DMS 273 (cell line): ENCODE results near the gene COCH.

Experiments used
- DNase-seq: peaks from one replicate; lab custom pipeline; 2025; ENCODE audit not compliant: unreplicated experiment; lab: John Stamatoyannopoulos, UW

The COCH gene

DNA sequence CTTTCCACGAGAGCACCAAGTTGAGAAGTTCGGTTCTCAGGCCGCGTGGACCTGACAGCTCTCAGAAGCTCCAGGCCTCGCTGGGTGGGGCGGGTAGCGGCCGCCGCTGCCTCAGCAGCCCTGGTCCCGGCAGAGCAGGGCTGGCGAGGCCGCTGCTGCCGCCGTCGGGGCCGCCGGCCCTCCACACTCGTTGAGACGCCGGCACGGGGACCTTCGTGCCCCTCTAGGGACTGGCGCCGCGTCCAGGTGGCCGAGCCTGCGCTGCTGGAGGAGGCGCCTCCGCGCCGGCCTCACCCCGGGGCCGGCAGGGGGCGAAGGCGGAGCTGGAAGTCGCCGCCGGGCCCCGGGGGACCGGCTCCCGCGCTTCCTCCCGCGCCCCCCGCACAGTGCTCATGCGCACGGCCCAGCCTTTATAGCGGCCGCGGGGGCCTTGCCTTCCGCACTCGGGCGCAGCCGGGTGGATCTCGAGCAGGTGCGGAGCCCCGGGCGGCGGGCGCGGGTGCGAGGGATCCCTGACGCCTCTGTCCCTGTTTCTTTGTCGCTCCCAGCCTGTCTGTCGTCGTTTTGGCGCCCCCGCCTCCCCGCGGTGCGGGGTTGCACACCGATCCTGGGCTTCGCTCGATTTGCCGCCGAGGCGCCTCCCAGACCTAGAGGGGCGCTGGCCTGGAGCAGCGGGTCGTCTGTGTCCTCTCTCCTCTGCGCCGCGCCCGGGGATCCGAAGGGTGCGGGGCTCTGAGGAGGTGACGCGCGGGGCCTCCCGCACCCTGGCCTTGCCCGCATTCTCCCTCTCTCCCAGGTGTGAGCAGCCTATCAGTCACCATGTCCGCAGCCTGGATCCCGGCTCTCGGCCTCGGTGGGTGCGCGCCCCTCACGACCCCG is at the start of gene COCH:
TSS of gene COCH (plus strand) at position 440 of the 879 bp plus-strand sequence. CDS start at position 820, 380 bp downstream.
- DNase-seq, result peak; percentile 84

DNA sequence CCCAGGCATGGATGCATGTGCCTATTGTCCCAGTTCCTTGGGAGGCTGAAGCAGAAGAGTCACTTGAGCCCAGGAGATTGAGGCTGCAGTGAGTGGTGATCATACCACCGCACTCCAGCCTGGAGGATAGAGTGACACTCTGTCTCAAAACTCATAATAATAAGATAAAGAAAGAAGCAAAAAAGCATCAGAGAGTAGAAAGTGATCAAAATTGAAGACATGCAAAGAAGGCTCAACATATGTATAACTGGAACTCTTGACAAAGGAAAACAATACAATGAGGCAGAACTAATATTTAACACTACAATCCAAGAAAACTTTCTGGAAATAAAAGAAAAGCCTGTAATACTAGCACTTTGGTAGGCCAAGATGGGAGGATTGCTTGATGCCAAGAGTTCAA is 48.3 kb upstream of the COCH start:
- no peak for DNase-seq

DNA sequence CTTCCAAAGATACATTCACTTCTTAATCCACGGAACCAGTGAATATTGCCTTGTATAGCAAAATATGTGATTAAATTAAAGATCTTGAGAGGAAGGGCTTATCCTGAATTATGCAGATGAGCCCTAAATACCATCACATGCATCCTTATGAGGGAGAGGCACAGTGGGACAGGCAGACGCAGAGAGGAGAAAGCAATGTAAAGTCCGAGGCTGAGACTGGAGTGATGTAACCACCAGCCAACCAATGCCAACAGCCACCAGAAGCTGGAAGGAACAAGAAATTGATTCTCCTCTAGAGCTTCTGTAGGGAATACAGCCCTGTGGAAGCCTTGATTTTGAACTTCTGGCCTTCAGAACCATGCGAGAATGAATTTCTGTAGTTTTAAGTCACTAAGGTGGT is 44.5 kb upstream of the COCH start:
- no peak for DNase-seq

DNA sequence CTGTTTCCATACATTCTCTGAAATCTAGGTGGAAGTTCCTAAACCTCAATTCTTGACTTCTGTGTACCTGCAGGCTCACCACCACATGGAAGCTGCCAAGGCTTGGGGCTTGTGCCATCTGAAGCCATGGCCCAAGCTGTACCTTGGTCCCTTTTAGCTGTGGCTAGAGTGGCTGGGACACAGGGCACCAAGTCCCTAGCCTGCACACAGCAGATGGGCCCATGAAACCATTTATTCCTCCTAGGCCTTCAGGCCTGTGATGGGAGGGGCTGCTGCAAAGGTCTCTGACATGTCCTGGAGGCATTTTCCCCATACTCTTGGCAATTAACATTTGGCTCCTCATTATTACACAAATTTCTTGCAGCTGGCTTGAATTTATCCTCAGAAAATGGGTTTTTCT is 40.0 kb upstream of the COCH start:
- no peak for DNase-seq

DNA sequence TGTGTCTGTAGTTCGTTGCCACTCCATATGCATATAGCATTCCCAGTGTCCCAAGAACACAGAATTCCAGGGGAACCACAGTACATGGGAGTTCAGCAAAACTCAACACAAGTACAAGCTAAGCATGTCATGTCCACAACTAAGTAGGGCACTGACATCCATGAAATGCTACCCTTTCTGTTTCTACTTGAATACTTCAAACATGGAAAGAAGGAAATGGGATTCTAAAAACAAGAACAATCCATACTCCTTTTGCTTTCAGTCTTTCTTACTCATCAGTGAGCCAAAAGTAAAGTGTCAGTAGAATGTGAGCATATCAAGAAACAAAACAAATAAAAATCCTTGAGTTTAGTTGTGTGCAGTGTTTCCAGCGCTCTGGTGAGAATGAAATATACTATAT is 36.0 kb upstream of the COCH start:
- DNase-seq, result no peak

DNA sequence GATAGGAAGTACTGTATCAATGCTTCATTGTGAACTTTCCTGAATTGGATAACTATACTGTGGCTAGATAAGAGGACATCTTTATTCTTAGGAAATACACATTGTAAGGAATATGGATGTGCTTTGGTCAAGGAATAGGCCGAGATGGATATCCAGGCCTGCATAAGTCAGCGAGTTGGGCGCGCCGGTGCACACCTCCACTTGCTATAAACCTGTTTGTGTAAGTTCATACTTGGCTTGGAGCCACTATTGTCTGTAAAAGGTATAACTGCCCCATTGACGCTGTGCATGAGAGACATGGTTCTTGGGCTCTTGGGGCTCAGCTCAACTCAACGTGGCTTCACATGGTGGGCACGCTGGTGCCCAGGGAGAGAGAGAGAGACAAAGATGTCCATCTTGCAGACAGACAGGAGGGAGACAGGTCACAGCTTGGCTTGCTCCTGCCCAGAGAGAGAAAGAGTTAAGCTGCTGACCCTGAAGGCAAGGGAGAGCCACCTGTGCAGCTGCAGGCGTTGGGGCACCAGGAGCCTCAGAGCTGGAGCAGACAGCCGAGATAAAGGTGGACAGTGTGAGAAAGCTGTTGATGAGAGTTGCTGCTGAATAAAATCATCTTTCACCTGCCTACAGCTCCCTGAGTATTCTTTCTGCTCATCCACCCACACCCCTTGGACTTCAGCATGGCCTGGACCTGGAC is 34.1 kb upstream of the COCH start:
- no peak for DNase-seq

DNA sequence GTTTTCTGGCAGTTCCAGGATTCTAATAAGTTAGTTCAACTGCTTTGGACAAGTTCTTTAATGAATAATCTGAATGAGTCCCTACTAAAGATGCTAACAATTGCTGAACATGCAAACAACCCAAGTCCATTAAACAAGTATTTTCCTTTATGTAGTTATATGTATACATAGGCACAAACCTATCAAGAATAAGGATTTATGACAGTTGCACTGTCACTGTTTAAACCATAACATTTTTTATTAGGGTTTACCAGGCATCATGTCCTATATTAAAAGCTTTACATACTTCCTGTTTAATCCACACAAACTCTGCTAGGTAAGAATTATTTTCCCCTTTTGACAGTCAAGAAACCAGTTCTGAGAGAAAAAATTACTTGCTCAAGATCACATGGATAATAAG is 31.9 kb upstream of the COCH start:
- no peak for DNase-seq

DNA sequence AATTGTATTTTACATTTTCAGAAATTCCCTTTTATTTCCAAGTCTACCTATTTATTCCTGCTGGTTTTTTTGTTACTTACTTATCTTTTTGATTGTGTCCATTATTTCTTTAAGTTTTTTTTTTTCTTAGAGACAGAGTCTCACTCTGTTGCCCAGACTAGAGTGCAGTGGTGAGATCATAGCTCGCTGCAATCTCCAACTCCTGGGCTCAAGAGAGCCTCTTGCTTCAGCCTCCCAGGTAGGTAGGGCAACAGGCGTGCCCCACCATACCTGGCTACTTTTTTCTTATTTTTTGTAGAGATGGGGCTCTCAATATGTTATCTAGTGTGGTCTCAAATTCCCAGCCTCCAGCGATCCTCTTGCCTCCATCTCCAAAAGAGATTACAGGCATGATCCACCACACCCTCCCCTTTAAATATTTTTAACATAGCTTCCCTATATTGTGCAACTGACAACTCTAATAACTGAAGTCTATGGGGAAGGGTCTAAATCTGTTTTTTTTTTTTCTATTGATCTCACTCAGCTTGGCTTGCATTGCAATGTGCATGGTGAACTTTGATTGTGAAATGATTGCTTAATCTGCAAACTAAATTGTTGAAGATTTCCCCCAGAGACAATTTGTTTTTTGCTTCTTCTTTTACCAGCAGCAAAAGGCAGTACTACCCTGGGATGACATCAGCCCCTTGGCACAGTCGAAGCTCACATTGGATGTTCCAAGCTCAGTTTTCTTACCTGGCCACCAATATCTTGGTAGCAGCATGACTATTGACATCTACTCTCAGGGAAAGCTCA is 25.7 kb upstream of the COCH start:
- DNase-seq, result no peak

DNA sequence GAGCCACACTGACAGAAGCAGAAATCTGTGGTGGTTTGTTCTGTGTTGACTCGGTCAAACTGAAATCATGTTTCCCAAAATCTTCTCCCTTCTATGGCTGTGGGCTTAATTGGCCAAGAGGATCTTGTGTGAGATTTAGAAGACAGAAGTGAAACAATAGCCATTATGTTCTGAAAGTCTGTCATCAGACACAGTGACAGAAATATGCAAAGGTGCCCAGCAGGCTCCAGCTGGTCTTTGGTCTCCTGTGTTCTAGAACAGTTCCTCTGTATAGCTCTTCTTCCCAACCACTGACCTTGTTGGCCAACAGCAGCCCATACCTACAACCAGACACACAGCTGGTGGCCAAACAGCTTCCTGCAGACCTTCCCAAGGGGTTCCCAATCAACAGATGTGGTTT is 25.0 kb upstream of the COCH start:
- no peak for DNase-seq

DNA sequence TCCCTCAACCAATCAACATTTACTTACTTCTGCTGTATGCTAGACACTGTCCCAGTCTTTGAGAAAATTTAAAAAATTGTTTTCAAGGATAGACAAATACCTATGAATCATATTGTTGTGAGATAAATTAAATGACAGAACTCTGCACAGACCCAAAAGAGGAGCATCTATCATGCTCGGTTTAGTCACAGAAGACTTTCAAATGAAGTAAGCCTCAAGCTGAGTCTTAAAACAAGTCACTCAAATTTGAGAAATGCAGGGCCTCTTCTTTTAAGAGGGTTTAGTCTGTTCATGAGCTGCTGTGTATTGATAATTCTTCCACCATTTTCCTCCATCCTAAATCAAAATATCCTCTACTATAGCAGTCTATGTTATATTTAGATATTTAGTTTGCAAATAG is 24.4 kb upstream of the COCH start:
- no peak for DNase-seq

DNA sequence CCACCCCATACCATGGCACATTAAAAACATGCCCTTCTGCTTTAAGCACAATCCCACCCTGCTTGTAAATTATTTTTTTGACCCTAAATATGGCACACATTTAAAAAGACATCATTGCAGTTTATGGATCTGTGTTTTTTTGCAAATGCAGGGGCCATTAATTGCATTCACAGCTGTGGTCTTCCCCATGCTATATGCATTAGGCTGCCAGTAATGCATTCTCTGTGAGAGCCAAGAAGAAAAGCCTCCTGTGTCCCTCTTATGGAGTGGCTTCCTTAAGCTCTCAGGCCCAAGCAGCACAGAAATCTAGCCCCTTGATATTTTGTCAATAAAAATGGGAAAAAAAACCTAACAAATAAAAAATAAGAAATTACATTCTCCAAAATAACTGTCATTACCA is 20.4 kb upstream of the COCH start:
- no peak for DNase-seq

DNA sequence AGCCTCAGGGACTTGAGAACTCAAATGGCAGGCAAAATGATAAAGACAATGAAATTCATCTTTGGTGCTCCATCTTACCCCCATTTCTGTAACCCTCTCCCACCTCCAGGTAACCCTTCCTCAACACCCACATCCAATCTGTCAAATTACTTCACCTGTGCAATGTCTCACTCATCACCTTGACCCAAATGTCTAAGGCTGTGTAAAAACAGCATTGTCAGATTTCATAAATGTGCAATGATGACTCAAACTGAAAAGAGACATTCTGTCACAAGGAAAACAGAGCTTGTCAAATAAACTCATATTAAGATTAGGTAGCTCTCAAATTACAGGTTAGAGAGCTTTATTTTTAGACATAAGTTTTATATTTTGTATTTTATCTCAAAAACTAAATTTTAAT is 19.9 kb upstream of the COCH start:
- DNase-seq, result no peak

DNA sequence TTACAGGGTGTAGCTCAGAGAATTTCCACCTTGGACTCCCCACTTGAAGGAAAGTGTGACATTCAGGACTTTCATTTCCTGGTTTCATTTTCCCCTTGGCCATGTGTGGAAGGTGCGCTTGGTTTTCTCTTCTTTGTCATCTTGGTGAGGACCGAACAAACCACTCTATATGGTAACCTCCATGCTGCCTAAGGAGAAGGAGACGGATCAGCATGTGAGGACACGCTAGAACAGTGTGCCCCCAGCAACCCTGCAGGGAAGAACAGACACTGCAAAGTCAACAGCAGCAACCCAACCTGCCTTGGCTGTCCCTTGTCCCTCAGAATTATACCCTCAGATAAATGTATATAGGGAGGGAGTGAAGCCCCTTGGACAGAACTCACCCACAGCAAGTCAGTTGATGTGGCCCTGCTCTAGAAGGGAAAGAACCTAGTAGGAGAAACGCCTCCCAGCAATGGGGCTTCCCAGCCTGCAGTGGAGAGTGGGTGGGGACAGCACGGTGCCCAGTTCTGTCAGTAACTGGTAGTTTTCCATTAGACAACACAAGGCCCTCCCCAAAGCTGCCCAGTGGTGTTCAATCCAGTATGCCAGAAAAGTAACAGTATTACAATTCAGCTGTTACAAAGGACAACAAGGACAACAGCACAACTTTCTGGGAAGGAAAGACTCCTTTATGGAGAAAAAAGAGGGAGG is 18.9 kb upstream of the COCH start:
- DNase-seq, result no peak

DNA sequence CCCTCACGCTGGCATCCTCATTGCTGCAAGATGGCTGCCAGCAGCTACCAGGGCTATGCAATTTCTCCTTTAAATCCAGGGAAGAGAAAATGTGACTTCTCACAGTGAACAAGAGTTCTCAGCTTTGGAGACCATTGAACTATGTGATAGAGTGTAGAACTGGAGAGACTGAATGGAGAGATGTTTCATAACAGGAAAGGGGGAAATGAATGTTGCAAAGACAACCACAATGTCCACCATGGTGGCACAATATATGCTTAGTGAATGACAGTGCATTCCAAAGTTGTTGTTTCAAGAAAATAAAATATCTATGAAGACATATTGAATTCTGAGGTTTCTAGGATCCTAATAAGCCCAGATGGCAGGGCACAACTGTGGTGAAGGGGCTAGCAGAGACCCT is 13.2 kb upstream of the COCH start:
- DNase-seq, result no peak

DNA sequence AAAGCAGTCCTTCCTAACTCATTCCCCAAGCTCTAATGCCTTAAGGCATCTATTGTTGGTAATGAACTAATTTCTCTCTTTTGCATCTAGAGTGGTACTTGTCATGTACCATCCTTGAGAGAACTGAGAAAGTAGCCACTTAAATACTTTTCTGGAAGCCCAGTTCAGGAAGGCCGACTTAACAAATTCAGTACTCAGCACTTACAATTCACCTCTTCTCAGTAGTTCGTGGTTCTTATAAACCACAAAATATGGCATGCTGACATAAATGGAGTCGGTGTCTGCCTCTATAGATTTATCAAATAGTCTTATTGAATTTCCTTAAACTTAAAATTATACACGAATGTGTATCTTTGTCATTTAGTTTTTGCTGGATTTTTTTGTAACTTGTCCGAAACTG is 9.4 kb upstream of the COCH start:
- no peak for DNase-seq

DNA sequence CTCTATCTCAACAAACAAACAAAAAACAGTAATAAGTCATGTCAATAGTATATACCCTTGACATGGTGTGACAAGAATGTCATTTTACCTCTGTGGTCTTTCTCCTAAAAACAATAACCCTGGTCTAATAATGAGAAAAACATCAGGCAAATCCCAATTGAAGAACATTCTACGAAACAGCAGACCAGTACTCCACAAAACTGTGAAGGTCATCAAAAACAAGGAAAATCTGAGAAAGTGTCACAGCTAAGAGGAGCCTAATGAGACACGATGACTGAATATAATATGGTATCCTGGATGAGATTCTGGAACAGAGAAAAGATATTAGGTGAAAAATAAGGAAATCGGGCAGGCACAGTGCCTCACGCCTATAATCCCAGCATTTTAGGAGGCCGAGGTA is 5.6 kb upstream of the COCH start:
- DNase-seq, result no peak

DNA sequence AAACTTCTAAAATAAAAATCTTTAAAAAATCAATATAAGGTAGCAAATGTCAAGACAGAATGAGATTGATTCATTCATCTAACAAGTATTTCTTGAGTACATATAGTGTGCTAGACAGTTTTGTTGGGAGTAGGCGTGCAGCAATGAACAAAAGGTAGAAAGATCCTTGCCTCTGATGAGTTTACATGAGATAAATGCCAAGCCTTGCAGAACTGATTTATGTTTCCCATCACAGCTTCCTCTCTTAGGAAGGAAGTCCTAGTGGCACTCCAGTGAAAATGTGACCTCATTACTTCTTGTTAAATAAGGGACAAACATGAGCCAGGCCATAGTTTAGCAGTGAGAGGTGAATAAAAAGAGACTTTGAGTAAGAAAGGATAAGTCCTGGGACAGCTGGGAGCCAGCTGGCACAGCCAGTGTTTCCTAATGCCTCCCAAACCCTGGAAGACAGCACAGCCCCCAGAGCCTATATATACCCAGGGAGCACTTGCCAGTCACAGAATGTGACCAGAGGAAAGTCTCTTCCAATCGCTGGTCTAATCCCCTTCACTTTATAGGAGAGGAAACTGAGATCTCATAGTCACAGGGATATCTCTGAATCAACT is 4.7 kb upstream of the COCH start:
- DNase-seq, result peak; percentile 50

DNA sequence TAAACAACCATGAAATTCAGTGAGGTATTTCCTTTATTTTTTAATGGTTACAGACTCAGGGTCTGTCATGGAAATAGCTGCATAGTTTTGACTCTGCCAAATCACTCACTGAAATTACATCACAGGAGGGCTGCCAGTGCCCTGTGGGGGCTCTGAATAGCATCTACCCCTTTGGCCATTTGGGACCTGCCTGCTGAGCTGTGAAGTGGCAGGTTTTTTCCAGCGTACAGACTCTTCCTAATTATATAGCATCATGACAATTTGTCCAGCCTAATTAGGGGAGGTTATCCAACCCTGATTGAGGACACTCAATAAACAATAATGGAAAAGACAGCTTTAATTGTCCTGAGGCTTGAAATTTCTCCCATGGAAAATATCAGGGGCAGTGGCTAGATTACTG is 1.8 kb upstream of the COCH start:
- DNase-seq, result no peak

DNA sequence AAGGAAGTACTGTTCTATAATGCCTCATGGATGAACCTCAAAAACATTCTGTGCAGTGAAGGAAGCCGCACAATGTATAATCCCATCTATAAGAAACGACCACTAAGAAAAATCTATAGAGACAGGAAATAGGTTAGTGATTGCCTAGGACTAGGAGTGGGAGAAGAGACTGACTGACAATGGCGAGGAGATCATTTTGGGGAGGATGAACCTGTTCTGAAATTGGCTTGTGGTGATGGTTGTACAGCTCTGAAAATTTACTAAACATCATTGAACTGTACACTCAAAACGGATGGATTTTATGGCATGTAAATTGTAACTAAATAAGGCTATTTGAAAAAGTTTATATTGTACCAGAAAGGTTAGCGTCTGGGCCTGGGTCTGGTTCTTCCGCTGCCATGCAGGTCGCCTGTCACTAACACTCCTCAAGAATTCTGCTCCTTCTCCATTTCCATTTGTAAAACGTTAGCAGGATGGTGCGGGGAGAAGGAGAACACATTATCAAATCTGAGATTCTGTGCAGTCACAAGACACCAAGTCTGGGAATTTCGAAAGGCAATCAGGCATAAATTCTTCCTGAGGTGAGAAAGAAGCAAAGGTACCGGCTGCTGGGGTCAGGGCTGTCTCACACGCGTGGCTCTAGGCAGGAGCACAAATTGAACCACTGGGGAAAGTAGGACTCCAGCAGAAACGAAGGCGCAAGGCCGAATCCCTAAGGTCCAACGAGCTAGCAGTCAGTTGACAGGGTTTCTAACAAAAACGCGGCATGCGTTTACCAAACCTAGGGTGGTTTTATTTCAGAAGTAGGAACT is 845 bp upstream of the COCH start:
- no peak for DNase-seq
